Astrocyte (in vitro differentiated cells and primary cell): ENCODE data around the gene SMOC1.

Source experiments
- CTCF ChIP-seq: IDR thresholded peaks from 2 replicates; pipeline ENCODE4 v1.5.1; 2011; ENCODE audit warnings: low read depth, mild to moderate bottlenecking, inconsistent platforms, low read length, moderate library complexity; ENCODE audit not compliant: insufficient read depth
- EZH2 ChIP-seq: IDR thresholded peaks from 2 replicates; pipeline ENCODE4 v1.6.1; 2012; ENCODE audit warnings: mild to moderate bottlenecking, low read length, inconsistent platforms; ENCODE audit not compliant: insufficient read depth

DNA sequence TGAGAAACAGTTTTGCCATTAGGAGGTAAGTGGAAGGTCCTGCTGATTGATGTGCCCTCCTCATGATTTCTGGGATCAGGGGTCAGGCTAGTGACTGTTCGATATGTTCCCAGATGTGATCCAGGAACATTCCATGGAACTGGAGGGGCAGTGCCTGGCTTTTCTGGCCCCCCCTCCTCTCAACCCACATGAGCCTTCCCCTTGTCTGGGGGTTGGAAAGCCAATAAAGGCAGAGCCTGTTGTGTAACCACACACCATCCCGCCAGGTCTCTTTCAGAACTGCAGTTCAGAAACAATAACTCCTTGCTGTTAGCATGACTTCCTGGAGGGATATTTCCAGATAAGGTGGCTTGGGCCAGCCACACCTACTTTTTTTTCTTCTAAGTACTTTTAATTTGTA, 17.8 kb downstream of the SMOC1 start:
- no peak for TF ChIP-seq EZH2
- no peak for TF ChIP-seq CTCF
